Measurements from ENCODE around the gene AHSA1.
"Not testable (repeated sequence)": the region's sequence is repeated elsewhere in the genome, so short reads cannot be mapped to it uniquely, and the experiment has no call there.

DNA sequence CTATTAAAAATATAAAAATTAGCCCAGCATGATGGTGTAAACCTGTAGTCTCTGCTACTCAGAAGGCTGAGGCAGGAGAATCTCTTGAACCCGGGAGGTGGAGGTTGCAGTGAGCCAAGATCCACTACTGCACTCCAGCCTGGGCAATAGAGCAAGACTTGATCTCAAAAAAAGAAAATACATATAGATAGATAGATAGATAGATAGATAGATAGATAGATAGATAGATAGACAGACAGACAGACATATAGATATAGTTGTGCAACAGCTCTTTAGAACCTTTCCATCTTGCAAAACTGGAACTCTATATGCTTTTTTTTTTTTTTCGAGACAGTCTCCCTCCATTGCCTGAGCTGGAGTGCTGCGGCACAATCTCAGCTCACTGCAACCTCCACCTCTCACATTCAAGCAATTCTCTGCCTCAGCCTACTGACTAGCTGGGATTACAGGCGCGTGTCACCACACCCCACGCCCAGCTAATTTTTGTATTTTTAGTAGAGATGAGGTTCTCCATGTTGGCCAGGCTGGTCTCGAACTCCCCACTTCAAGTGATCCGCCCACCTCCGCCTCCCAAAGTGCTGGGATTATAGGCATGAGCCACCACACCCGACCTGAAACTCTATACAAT lies 42.4 kb upstream of the AHSA1 start:
- TF ChIP-seq, protein P1, sequence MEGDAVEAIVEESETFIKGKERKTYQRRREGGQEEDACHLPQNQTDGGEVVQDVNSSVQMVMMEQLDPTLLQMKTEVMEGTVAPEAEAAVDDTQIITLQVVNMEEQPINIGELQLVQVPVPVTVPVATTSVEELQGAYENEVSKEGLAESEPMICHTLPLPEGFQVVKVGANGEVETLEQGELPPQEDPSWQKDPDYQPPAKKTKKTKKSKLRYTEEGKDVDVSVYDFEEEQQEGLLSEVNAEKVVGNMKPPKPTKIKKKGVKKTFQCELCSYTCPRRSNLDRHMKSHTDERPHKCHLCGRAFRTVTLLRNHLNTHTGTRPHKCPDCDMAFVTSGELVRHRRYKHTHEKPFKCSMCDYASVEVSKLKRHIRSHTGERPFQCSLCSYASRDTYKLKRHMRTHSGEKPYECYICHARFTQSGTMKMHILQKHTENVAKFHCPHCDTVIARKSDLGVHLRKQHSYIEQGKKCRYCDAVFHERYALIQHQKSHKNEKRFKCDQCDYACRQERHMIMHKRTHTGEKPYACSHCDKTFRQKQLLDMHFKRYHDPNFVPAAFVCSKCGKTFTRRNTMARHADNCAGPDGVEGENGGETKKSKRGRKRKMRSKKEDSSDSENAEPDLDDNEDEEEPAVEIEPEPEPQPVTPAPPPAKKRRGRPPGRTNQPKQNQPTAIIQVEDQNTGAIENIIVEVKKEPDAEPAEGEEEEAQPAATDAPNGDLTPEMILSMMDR (conservative IDR thresholded peaks at IDR 0.05; ENCODE audit: low read length), result not testable (repeated sequence)
- not testable (repeated sequence) for TF ChIP-seq EZH2phosphoT487 (IDR thresholded peaks at IDR 0.05; ENCODE audit: borderline replicate concordance)
